PFSK-1 (cell line): ENCODE results near the gene IFI27.

Experiments used
- FOXP2 ChIP-seq: optimal IDR thresholded peaks from 2 replicates; pipeline ENCODE3; 2011; ENCODE audit warnings: borderline replicate concordance, control low read depth, inconsistent platforms; ENCODE audit not compliant: insufficient read depth; ENCODE audit errors: extremely low read length, extremely low read depth
- POLR2AphosphoS5 ChIP-seq: IDR thresholded peaks from 2 replicates; pipeline ENCODE4 v1.6.1; 2012; ENCODE audit warnings: low read depth, mild to moderate bottlenecking, control low read depth, low read length, moderate library complexity
- REST ChIP-seq, 2 experiments: IDR thresholded peaks; 2 replicates each; pipeline versions ENCODE4 v1.6.1 to v1.8.0; 2011 to 2012; ENCODE audit warnings: low read depth in 2 of 2, low read length in 2 of 2, control low read depth in 1 of 2, inconsistent platforms in 1 of 2, mild to moderate bottlenecking in 1 of 2, moderate library complexity in 1 of 2; ENCODE audit not compliant: insufficient read depth in 1 of 2
- SIN3A ChIP-seq: IDR thresholded peaks from 2 replicates; pipeline ENCODE4 v1.6.1; 2012; ENCODE audit warnings: mild to moderate bottlenecking, low read length, moderate library complexity, borderline replicate concordance; ENCODE audit not compliant: insufficient read depth
- TAF1 ChIP-seq: IDR thresholded peaks from 2 replicates; pipeline ENCODE4 v1.6.1; 2012; ENCODE audit warnings: low read length, control low read depth, borderline replicate concordance; ENCODE audit not compliant: insufficient read depth

Gene IFI27

GRCh38 chr14:94109915-94110250 lies 653 bp upstream of the IFI27 start:
- TF ChIP-seq SIN3A = no peak
- TF ChIP-seq TAF1 = no peak
- TF ChIP-seq POLR2AphosphoS5 = no peak
- no peak for TF ChIP-seq REST (IDR thresholded peaks at IDR 0.05; ENCODE audit: insufficient read depth in 1 of 2, low read depth in 2 of 2, low read length in 2 of 2)
- no peak for TF ChIP-seq FOXP2

GRCh38 chr14:94111276-94112095 lies 950 bp downstream of the IFI27 start:
- TF ChIP-seq REST (IDR thresholded peaks at IDR 0.05; ENCODE audit: insufficient read depth in 1 of 2, low read depth in 2 of 2, low read length in 2 of 2) (no peak), FOXP2 (no peak), POLR2AphosphoS5 (no peak), TAF1 (no peak), SIN3A (no peak)

- TF ChIP-seq REST (IDR thresholded peaks at IDR 0.05; ENCODE audit: insufficient read depth in 1 of 2, low read depth in 2 of 2, low read length in 2 of 2) (no peak), SIN3A (no peak), FOXP2 (no peak), POLR2AphosphoS5 (no peak), TAF1 (no peak)
Observed at GRCh38 chr14:94112513-94113063, 2.1 kb downstream of the IFI27 start.

- TF ChIP-seq FOXP2 = no peak
- no peak for TF ChIP-seq REST (IDR thresholded peaks at IDR 0.05; ENCODE audit: insufficient read depth in 1 of 2, low read depth in 2 of 2, low read length in 2 of 2)
- TF ChIP-seq TAF1 = no peak
- TF ChIP-seq POLR2AphosphoS5 = no peak
- TF ChIP-seq SIN3A = no peak
Observed at GRCh38 chr14:94113073-94113472, 2.5 kb downstream of the IFI27 start.
